Measurements from ENCODE around the gene VCAN. TPM values are rescaled to one million over a fixed set of nuclear protein-coding genes. Genes with fewer than 3 reads are reported as not detected.

Gene VCAN
- total and polyA plus RNA-seq, 2 donors from 2014 or later, result 2.1 to 226 TPM

GRCh38 chr5:83516377-83516776, 44.8 kb downstream of the VCAN start:
- Histone ChIP-seq H3K27ac (ENCODE audit: low read depth in 2 of 2, low read length in 2 of 2) (no peak overlapping the region), H3K27me3 (ENCODE audit: control insufficient read depth, insufficient read depth, low read length) (no peaks in the 10 kb centered on the region), H3K4me3 (ENCODE audit: low read length in 3 of 3) (no peak overlapping the region), H3K36me3 (ENCODE audit: control insufficient read depth in 2 of 3, insufficient read depth in 3 of 3, low read length in 3 of 3) (peaks cover 0 to 17% (median 0%) of the 10 kb centered on the region in 3 donors), H3K9me3 (ENCODE audit: control insufficient read depth in 2 of 3, insufficient read depth in 1 of 3, low read length in 3 of 3) (no peaks in the 10 kb centered on the region), H3K4me1 (ENCODE audit: control insufficient read depth in 2 of 3, insufficient read depth in 2 of 3, low read depth in 1 of 3, low read length in 3 of 3) (no peaks in the 10 kb centered on the region), H3K9ac (ENCODE audit: low read length in 3 of 3) (no peak overlapping the region)
- TF ChIP-seq, protein P1, sequence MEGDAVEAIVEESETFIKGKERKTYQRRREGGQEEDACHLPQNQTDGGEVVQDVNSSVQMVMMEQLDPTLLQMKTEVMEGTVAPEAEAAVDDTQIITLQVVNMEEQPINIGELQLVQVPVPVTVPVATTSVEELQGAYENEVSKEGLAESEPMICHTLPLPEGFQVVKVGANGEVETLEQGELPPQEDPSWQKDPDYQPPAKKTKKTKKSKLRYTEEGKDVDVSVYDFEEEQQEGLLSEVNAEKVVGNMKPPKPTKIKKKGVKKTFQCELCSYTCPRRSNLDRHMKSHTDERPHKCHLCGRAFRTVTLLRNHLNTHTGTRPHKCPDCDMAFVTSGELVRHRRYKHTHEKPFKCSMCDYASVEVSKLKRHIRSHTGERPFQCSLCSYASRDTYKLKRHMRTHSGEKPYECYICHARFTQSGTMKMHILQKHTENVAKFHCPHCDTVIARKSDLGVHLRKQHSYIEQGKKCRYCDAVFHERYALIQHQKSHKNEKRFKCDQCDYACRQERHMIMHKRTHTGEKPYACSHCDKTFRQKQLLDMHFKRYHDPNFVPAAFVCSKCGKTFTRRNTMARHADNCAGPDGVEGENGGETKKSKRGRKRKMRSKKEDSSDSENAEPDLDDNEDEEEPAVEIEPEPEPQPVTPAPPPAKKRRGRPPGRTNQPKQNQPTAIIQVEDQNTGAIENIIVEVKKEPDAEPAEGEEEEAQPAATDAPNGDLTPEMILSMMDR (IDR thresholded peaks at IDR 0.05; ENCODE audit: borderline replicate concordance, extremely low read depth, insufficient read depth), result no peak
- FAIRE-seq (no peak), DNase-seq (peak in 3 of 5 donors; percentile 22 to 83 (median 72))
- intact Hi-C loops (cut with DNase I), result no loop called here

DNA sequence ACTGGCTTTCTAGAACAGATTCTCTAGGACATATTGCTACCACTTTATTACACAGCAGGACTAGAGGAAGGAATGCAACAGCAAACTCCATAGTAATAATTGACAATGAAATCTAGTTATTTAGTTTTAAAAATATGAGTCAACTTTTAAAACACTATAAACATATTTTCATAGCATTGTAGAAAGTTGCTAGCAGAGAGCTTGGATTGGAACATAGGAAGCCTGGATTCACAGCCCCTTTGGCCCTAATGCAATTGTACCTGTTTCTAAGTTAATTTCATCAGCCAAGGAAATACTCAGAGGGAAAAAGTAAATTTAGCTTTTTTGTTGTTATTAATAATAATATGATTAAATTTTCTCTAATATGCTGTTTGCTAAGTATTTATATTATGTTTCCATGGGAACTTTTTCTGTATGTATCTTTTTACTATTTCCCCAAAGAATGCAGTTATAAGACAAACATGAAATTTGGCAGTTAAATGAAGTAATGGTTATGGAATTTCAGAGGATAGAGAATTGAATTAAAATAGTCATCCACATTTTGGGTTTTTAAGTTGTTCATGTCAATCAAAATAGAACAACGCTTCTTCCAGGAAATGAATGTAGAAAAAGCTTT, 45.6 kb downstream of the VCAN start:
- intact Hi-C loops (cut with DNase I), result no loop called here
- Histone ChIP-seq H3K9ac (ENCODE audit: low read length in 3 of 3) (no peak overlapping the region), H3K4me3 (ENCODE audit: low read length in 3 of 3) (no peak overlapping the region), H3K36me3 (ENCODE audit: control insufficient read depth in 2 of 3, insufficient read depth in 3 of 3, low read length in 3 of 3) (peaks cover 0 to 17% (median 0%) of the 10 kb centered on the region in 3 donors), H3K27me3 (ENCODE audit: control insufficient read depth, insufficient read depth, low read length) (no peaks in the 10 kb centered on the region), H3K27ac (ENCODE audit: low read depth in 2 of 2, low read length in 2 of 2) (no peak overlapping the region), H3K9me3 (ENCODE audit: control insufficient read depth in 2 of 3, insufficient read depth in 1 of 3, low read length in 3 of 3) (no peaks in the 10 kb centered on the region), H3K4me1 (ENCODE audit: control insufficient read depth in 2 of 3, insufficient read depth in 2 of 3, low read depth in 1 of 3, low read length in 3 of 3) (no peaks in the 10 kb centered on the region)
- FAIRE-seq (no peak), DNase-seq (no peak)
- TF ChIP-seq, protein P1 (IDR thresholded peaks at IDR 0.05; ENCODE audit: borderline replicate concordance, extremely low read depth, insufficient read depth), result no peak

- DNase-seq (no peak), FAIRE-seq (no peak)
- H3K9me3 ChIP-seq (ENCODE audit: control insufficient read depth in 2 of 3, insufficient read depth in 1 of 3, low read length in 3 of 3), result no peaks in the 10 kb centered on the region
- H3K4me3 ChIP-seq (ENCODE audit: low read length in 3 of 3), result no peak overlapping the region
- H3K4me1 ChIP-seq (ENCODE audit: control insufficient read depth in 2 of 3, insufficient read depth in 2 of 3, low read depth in 1 of 3, low read length in 3 of 3), result no peaks in the 10 kb centered on the region
- intact Hi-C loops (cut with DNase I), result no loop called here
- H3K27ac ChIP-seq (ENCODE audit: low read depth in 2 of 2, low read length in 2 of 2), result no peak overlapping the region
- H3K27me3 ChIP-seq (ENCODE audit: control insufficient read depth, insufficient read depth, low read length), result no peaks in the 10 kb centered on the region
- H3K9ac ChIP-seq (ENCODE audit: low read length in 3 of 3), result no peak overlapping the region
- peaks cover 0 to 15% (median 0%) of the 10 kb centered on the region in 3 donors for H3K36me3 ChIP-seq (ENCODE audit: control insufficient read depth in 2 of 3, insufficient read depth in 3 of 3, low read length in 3 of 3)
- TF ChIP-seq, protein P1 (IDR thresholded peaks at IDR 0.05; ENCODE audit: borderline replicate concordance, extremely low read depth, insufficient read depth), result no peak
Observed at GRCh38 chr5:83517688-83518085, 46.1 kb downstream of the VCAN start.

Data from kidney (tissue), 14 donors.